IMR-90 (cell line): Measurements from ENCODE around the gene ETV6. TPM values are rescaled to one million over a fixed set of nuclear protein-coding genes. Genes with fewer than 3 reads are reported as not detected.

Experiments used
- ATAC-seq: fragments of 200-7000 bp; cut with Tn5 transposase; 2 replicates; pipeline ENCODE4 v1.9.1; 2020; ENCODE audit warnings: low read depth, mild to moderate bottlenecking, moderate library complexity
- BruUV-seq: library from RNA; stranded (reverse); fragments of 400-500 nt; replicated peaks from 2 replicates; lab custom pipeline; 2021; lab: Mats Ljungman, UMichigan
- CTCF ChIA-PET: fragments of 300-600 bp; formaldehyde crosslinking; extraction: SDS; loops from one replicate; lab custom pipeline; 2021; ENCODE audit warnings: antibody characterized with exemption; lab: Yijun Ruan, JAX
- POLR2A ChIA-PET: fragments of 300-600 bp; sonication (Branson Sonifier 250); formaldehyde crosslinking; loops from one replicate; lab custom pipeline; 2022; ENCODE audit warnings: antibody characterized with exemption; ENCODE audit not compliant: unreplicated experiment; lab: Charles Lee
- DNase-seq: peaks from one replicate; pipeline ENCODE4 v3.0.0; 2013
- H2AFZ ChIP-seq: replicated peaks from 2 replicates; pipeline ENCODE3; 2013; ENCODE audit warnings: low read length, mild to moderate bottlenecking; ENCODE audit not compliant: poor library complexity
- H2AK5ac ChIP-seq: 2 replicates; pipeline ENCODE4 v1.6.1; 2013; ENCODE audit warnings: low read depth, low read length, inconsistent platforms
- H2AK9ac ChIP-seq: replicated peaks from 2 replicates; pipeline ENCODE3; 2013; ENCODE audit warnings: mild to moderate bottlenecking, low read depth, low read length, moderate library complexity; ENCODE audit not compliant: poor library complexity
- H2BK120ac ChIP-seq: 2 replicates; pipeline ENCODE4 v1.6.1; 2013; ENCODE audit warnings: low read depth, low read length, inconsistent platforms
- H2BK15ac ChIP-seq: 3 replicates; pipeline ENCODE4 v1.6.1; 2013; ENCODE audit warnings: low read depth, low read length, inconsistent platforms
- H2BK20ac ChIP-seq: 2 replicates; pipeline ENCODE4 v1.6.1; 2013; ENCODE audit warnings: low read depth, mild to moderate bottlenecking, inconsistent platforms, low read length, moderate library complexity
- H2BK5ac ChIP-seq: 2 replicates; pipeline ENCODE4 v1.6.1; 2013; ENCODE audit warnings: mild to moderate bottlenecking, low read depth, low read length, inconsistent platforms; ENCODE audit not compliant: poor library complexity, severe bottlenecking
- H3K14ac ChIP-seq: replicated peaks from 2 replicates; pipeline ENCODE4 v1.6.1; 2013; ENCODE audit warnings: low read depth, low read length, inconsistent platforms
- H3K18ac ChIP-seq: 2 replicates; pipeline ENCODE4 v1.6.1; 2013; ENCODE audit warnings: low read depth, low read length, control low read depth
- H3K23ac ChIP-seq: 2 replicates; pipeline ENCODE4 v1.6.1; 2013; ENCODE audit warnings: low read depth, low read length, inconsistent platforms
- H3K27ac ChIP-seq: 2 replicates; pipeline ENCODE4 v1.5.1; 2013; ENCODE audit warnings: mild to moderate bottlenecking, control low read depth, low read length; ENCODE audit not compliant: insufficient read depth
- H3K27me3 ChIP-seq: 2 replicates; pipeline ENCODE4 v1.6.1; 2013; ENCODE audit warnings: low read length; ENCODE audit not compliant: control insufficient read depth, insufficient read depth
- H3K36me3 ChIP-seq: 2 replicates; pipeline ENCODE4 v1.6.1; 2013; ENCODE audit warnings: low read length, mixed read lengths; ENCODE audit not compliant: control insufficient read depth, insufficient read depth
- H3K4ac ChIP-seq: 2 replicates; pipeline ENCODE4 v1.6.1; 2013; ENCODE audit warnings: low read depth, low read length, inconsistent platforms
- H3K4me1 ChIP-seq: 2 replicates; pipeline ENCODE4 v1.6.1; 2013; ENCODE audit warnings: low read length, mixed read lengths; ENCODE audit not compliant: control insufficient read depth, insufficient read depth
- H3K4me2 ChIP-seq: 2 replicates; pipeline ENCODE4 v1.6.1; 2013; ENCODE audit warnings: low read depth, mild to moderate bottlenecking, control low read depth, low read length, moderate library complexity
- H3K4me3 ChIP-seq: 2 replicates; pipeline ENCODE4 v1.5.1; 2013; ENCODE audit warnings: low read depth, mild to moderate bottlenecking, control low read depth, low read length, moderate library complexity; ENCODE audit not compliant: insufficient read depth
- H3K56ac ChIP-seq: 2 replicates; pipeline ENCODE4 v1.6.1; 2013; ENCODE audit warnings: low read length, inconsistent platforms; ENCODE audit not compliant: insufficient read depth; ENCODE audit errors: extremely low read depth
- H3K79me1 ChIP-seq, 2 experiments: 2 replicates each; pipeline ENCODE4 v1.6.1; 2013; ENCODE audit warnings: low read length in 2 of 2, inconsistent platforms in 1 of 2, low read depth in 1 of 2
- H3K9ac ChIP-seq: 2 replicates; pipeline ENCODE4 v1.6.1; 2013; ENCODE audit warnings: low read depth, low read length, control low read depth
- H3K9me1 ChIP-seq: 2 replicates; pipeline ENCODE4 v1.6.1; 2013; ENCODE audit warnings: low read length, inconsistent platforms; ENCODE audit not compliant: insufficient read depth
- H3K9me3 ChIP-seq: 2 replicates; pipeline ENCODE4 v1.6.1; 2013; ENCODE audit warnings: low read length; ENCODE audit not compliant: control insufficient read depth, insufficient read depth
- H4K20me1 ChIP-seq: 2 replicates; pipeline ENCODE4 v1.6.1; 2013; ENCODE audit warnings: low read length, inconsistent platforms; ENCODE audit not compliant: insufficient read depth
- H4K5ac ChIP-seq: 2 replicates; pipeline ENCODE4 v1.6.1; 2013; ENCODE audit warnings: mild to moderate bottlenecking, low read depth, low read length, control low read depth
- H4K8ac ChIP-seq, 2 experiments: 2 replicates each; pipeline ENCODE4 v1.6.1; 2013; ENCODE audit warnings: low read depth in 2 of 2, low read length in 2 of 2, control low read depth in 1 of 2, inconsistent platforms in 1 of 2
- H4K91ac ChIP-seq: 2 replicates; pipeline ENCODE4 v1.6.1; 2013; ENCODE audit warnings: low read depth, low read length, inconsistent platforms; ENCODE audit not compliant: insufficient read depth
- MXI1 ChIP-seq: IDR thresholded peaks from 2 replicates; pipeline ENCODE4 v1.6.1; 2012; ENCODE audit warnings: low read depth, mild to moderate bottlenecking, low read length, moderate library complexity, borderline replicate concordance
- NFE2L2 ChIP-seq: fragments of 150-350 bp; IDR thresholded peaks from 2 replicates; pipeline ENCODE4 v1.6.1; 2016; ENCODE audit warnings: low read depth, mild to moderate bottlenecking, low read length
- POLR2A ChIP-seq: IDR thresholded peaks from 2 replicates; pipeline ENCODE4 v1.6.1; 2012; ENCODE audit warnings: mild to moderate bottlenecking, low read depth, low read length
- RAD21 ChIP-seq: IDR thresholded peaks from 2 replicates; pipeline ENCODE4 v1.6.1; 2012; ENCODE audit warnings: low read length, improper control_type of control experiment
- RCOR1 ChIP-seq: IDR thresholded peaks from 2 replicates; pipeline ENCODE4 v1.6.1; 2012; ENCODE audit warnings: mild to moderate bottlenecking, low read length, improper control_type of control experiment; ENCODE audit not compliant: insufficient replicate concordance
- WGBS, 2 experiments: methylation state at CpG; one replicate each; pipeline versions ENCODE4 v1.1.5 to v1.1.7; 2013; ENCODE audit warnings: missing lambda C conversion rate in 2 of 2; ENCODE audit not compliant: insufficient read length in 1 of 2; ENCODE audit errors: extremely low coverage in 2 of 2; 5-methylcytosine and 5-hydroxymethylcytosine counted together
- dilution Hi-C: fragments of 300-500 bp; cut with HindIII; formaldehyde crosslinking; loops from one replicate; pipeline ENCODE4 v1.14.3; 2018; ENCODE audit warnings: low sequenced_read_pairs; ENCODE audit not compliant: unreplicated experiment
- in situ Hi-C: fragments of 300-500 bp; cut with MboI; formaldehyde crosslinking; loops from 3 replicates; pipeline ENCODE4 v1.14.3; 2019; ENCODE audit warnings: low sequenced_read_pairs, inconsistent platforms, mixed read lengths
- intact Hi-C: fragments of 100-400 bp; cut with micrococcal nuclease; formaldehyde crosslinking; loops from 2 replicates; pipeline ENCODE4 v1.10.0; 2022
- polyA plus RNA-seq, 3 experiments: library from polyadenylated mRNA; depleted of rRNA; stranded (reverse); fragments of >200 nt; gene quantifications; 2 replicates each; pipeline ENCODE4 v1.2.3, GENCODE V29; 2012; ENCODE audit warnings: low replicate concordance in 1 of 3
- total RNA-seq: library from RNA; depleted of rRNA; stranded (reverse); fragments of >200 nt; gene quantifications from 2 replicates; pipeline ENCODE4 v1.2.3, GENCODE V29; 2012

The ETV6 gene
- total and polyA plus RNA-seq, 2 of the 4 experiments (the other 2 are of a cell fraction): 8.4 to 9.9 TPM

DNA sequence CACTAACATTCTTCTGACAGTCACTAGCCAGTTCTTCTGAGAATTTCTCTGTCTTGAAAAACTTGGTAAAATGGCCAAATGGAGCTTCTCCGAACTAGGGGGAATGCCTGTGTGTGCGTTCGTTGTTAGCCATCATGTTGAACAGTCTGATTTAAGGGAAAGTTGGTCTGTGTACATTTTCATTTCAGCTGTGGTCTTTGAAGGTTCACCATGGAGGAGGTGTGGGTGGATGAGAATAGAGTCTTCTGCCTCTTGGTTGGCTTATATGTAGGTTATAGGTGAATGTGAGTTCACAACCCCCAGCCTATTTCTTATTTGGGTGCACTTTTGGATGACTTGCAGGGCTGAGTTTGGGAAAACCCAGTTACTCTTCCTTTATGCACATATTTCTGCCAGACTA lies 12.9 kb downstream of the ETV6 start:
- Histone ChIP-seq H2BK20ac (no peak overlapping the region), H3K23ac (no peak overlapping the region), H3K4me1 (peaks cover 23% of the 10 kb centered on the region), H3K36me3 (peaks cover 13% of the 10 kb centered on the region), H4K5ac (no peak overlapping the region), H3K9me1 (peaks cover 29% of the 10 kb centered on the region), H3K27ac (no peak overlapping the region), H3K4ac (no peak overlapping the region), H3K4me3 (no peak overlapping the region), H2AK9ac (no peak overlapping the region), H3K79me1 (peaks cover 38 to 93% of the 10 kb centered on the region in 2 experiments), H2BK120ac (no peak overlapping the region), H4K20me1 (peaks cover 89% of the 10 kb centered on the region), H4K8ac (no peak overlapping the region), H3K4me2 (no peak overlapping the region), H3K14ac (no peak overlapping the region), H2BK5ac (no peak overlapping the region), H2BK15ac (no peak overlapping the region), H3K27me3 (no peaks in the 10 kb centered on the region), H3K56ac (no peak overlapping the region), H3K18ac (no peak overlapping the region), H2AK5ac (no peak overlapping the region), H2AFZ (no peak overlapping the region), H4K91ac (no peak overlapping the region), H3K9ac (no peak overlapping the region), H3K9me3 (no peaks in the 10 kb centered on the region)
- TF ChIP-seq RAD21 (no peak), NFE2L2 (no peak), RCOR1 (no peak), MXI1 (no peak), POLR2A (no peak)
- no peak for DNase-seq
- intact Hi-C loops (no loop called here), dilution Hi-C loops (no loop called here), in situ Hi-C loops (no loop called here)
- no TSS peak for BruUV-seq
- 100% methylated on average over 2 of the region's 3 CpGs; no CpG with 5 or more reads in 1 of the 2 experiments for WGBS, 2 experiments
- ChIA-PET CTCF (no interaction called here), POLR2A (no interaction called here)
- no peak for ATAC-seq
